ENCODE results near the gene TNFRSF1B.

TNFRSF1B gene

DNA sequence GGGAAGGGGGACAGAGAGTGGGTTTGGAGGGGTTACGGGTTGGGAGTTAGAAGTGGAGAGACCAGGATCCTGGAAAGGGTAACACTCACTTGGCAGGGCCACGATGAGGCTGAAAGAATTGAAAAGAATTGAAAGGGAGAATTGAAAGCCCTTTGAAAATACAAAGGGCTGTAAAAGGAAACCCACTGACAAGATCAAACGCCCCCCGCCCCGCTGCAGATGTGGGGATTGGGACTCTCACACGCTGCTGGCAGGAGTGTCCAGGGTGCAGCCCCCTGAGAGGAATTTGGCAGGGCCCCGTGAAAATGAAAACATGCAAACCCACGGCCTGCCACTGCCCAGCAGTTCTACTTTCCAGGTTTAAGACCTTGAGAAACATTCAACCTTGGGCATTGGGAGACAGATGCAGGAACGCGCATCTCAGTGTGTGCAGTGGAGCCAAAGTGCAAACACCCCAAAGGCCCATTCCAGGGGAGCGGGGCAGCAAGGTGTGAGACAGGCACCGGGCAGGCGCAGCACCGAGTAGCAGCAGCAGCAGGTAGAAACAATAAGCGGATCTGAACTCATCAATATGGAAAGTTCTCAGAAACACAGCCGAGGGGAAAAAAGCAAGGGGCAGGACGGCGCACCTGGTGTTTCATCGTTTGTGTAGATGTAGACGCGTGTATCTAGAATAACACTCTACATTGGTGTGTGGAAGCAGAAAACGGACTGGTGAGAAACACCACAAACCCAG lies 8.3 kb upstream of the TNFRSF1B start:
- DNase-seq (ENCODE audit: low read depth): no peak

GRCh38 chr1:12159816-12160215 lies 7.0 kb upstream of the TNFRSF1B start:
- DNase-seq (ENCODE audit: low read depth): peak; percentile 62

- DNase-seq (ENCODE audit: low read depth): no peak
These were observed 5.5 kb upstream of the TNFRSF1B start for GRCh38 chr1:12161324-12161661.

DNA sequence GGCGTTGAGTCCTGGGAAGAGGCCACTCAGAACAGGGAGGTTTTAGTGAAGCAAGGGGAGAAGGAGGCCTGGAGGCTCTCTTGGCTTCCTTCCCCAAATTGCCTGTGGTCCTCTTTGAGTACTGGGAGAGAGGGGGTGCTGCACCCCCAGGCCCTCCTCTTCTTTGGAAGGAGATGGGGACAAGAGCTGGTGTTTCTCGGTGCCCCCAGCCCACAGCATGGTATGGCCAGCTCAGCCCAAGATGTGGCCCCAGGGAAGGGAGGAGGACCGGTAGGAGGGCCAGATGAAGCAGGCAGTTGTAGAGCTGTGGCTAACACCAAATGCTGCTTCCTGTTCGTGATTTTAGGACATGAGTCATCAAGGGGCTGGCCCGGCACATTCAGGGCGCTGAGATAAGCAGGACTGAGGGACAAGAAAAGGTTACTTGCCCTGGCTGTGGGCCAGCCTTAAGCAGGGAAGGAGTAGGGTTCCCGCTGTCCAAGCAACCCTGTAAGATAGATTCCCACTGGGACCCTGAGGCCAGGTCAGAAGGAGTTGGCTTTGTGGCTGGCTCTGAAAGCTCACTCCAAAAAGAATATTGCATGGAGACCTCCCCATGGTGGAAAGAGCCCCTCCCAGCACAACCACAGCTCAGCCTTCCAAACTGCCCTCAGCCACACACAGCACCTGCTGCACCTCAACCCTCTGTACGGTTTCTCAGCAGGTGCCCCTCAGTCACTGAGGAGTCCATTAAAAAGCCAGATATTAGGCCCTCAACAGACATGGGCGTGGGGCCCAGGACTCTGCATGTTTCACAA lies 4.9 kb upstream of the TNFRSF1B start:
- peak; percentile 77 for DNase-seq (ENCODE audit: low read depth)

DNA sequence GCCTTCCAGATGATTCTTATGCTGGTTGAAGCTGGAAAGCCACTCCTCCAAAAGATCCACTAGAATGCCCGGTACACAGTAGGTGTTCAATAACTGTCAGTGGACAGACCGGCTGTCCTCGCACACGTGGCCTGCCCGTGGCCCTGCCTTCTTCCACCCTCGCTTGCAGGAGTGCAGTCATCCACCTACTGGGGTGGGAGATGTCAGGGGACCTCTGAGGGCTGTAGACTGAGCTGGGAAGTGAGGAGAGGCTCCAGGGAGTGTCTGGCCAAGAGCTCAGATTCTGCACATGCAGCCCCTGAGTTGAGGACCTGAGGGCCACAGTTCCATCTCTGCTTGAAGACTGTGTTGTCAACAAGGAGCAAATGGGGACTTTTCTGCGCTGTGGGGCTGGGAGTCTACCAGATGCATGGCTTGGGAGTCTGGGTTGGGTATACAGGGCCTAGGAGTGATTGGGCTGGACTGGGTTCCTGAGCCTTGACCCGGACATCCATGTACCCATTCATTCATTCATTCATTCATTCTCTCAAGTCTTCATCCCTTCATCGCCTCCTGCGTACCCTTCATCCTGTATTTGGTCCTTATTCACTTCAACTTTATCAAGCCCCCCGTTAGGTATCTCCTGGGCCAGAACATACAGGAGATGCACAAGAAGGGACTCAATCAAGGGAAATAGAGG lies 4.2 kb upstream of the TNFRSF1B start:
- no peak for DNase-seq (ENCODE audit: low read depth)

GRCh38 chr1:12163210-12163609 lies 3.6 kb upstream of the TNFRSF1B start:
- no peak for DNase-seq (ENCODE audit: low read depth)

DNA sequence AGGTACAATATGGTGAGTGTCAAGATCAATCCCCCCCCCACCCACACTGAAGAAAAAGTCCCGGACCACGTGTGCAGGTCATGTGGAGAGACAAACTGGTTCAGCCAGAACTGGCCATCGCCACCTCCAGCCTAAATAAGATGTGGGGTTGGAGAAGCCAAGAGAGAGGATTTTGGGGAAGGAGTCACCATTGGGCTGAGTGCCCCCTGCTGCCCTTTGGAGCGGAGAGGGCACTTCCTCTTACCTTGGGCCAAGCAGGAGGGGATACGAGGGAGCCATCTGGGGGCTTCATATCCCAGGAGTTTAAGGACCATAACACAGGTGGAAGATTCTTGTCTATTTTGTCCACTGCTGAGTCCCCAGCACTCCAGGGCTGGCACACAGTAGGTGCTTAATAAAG lies 2.6 kb upstream of the TNFRSF1B start:
- no peak for DNase-seq (ENCODE audit: low read depth)

GRCh38 chr1:12165342-12165741 lies 1.4 kb upstream of the TNFRSF1B start:
- DNase-seq (ENCODE audit: low read depth): no peak

GRCh38 chr1:12167493-12168429 lies 970 bp downstream of the TNFRSF1B start:
- DNase-seq (ENCODE audit: low read depth): no peak

DNA sequence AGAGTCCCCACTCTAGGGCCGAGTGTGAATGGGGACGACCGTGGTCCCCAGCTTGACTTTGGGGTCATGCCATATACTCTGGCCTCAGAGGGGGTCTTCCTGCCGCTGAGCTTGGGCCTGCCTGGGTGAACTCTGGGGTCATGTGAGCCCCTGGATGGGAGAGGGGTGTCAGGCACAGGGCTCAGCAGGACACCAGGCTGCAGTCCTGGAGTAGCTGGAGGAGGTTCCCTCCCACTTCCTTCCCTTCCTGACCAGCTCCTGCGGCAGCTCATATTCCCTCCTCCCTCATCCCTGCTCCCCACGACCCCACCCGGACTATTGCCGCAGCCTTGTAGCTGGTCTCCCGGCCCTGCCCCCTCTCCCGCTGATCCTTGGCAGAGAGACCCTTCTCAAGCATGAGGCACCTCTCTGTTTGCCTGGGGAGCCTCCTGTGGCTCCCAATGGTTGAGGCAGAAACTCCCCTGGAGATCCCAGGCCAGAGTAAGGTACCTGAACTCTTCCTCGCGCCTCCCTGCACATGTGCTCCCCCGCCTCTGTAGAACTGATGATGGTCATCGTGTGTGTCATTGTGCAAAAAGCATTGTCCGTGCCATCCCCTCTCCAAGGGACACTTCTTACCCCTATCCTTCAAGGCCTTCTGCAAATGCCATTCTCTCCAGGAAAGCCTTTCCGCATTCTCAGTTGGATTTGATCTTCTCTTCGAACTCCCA lies 1.8 kb downstream of the TNFRSF1B start:
- DNase-seq (ENCODE audit: low read depth): no peak

GRCh38 chr1:12169442-12170135 lies 2.8 kb downstream of the TNFRSF1B start:
- DNase-seq (ENCODE audit: low read depth): no peak

DNA sequence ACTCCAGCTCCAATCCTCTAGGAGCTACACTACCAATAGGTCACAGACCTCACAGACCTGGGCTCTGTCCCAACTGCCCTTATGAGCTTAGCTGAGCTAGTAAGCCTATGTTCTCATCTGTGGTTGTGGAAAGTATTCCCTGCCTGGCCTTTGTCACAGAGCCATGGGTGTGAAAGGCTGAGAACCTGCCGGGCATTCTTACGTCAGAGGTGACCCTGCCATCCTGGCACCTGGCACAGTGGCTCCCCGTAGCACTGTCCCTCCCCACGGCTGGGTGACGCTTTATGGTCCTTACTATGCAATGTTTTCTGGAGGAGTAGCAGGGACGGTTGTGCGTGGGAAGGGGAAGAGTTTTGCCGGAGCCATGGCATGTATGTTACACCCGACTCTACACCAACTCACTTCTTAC lies 3.5 kb downstream of the TNFRSF1B start:
- DNase-seq (ENCODE audit: low read depth): no peak

DNA sequence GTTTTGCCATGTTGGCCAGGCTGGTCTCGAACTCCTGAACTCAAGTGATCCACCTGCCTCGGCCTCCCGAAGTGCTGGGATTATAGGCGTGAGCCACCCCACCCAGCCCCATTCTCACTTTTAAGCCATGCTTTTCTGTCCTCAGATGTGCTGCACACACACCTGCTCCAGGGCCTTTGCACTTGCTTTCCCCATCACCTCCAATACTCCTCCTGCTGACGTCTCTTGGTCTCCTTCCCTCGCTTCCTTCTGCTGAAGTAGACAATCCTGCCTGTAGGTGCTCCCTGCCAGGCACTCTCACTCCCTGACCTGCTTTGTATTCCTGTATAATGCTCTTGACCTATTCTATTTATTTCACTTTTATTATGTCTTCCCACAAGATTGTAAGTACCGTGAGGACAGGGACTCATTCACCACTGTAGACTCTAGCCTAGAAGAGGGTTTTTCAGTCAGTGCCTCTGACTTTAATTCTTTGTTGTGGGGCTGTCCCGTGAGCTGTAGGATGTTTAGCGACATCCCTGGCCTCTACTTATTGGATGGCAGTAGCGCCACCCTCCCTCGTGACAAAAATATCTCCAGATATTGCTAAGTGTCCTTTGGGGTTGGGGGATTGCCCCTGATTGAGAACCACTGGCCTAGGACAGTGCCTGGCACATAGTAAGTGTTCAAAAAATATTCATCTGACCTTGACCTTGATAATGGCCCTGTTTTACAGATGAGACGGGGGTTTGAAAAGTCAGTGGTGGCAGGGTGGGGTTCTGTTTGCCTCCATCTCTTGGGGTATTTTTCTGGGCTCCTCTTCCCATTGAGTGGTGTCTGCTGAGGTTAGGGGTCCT lies 4.6 kb downstream of the TNFRSF1B start:
- DNase-seq (ENCODE audit: low read depth): peak; percentile 55

GRCh38 chr1:12172042-12172851 lies 5.5 kb downstream of the TNFRSF1B start:
- DNase-seq (ENCODE audit: low read depth): peak; percentile 77

DNA sequence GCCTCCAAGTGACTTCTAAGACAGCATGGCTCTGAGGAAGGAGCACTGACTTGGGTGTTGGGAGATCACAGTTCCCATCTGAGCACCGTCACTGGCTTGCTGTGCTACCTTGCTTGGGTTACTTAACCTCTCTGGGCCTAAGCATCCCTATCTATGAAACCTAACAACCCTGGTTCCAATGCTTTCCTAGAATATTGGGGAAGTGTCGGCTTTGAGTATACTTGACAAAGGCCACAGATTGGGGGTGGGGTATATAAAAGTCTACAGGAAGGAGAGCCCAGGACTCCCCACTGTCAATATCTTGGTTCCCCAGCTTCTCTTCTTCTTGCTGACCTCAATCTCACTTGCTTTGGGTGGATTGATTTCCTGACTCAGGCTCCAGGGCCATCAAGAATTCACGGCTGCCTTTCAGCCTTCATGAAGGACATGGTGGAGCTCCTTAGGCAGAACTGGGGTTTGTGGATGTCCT lies 6.3 kb downstream of the TNFRSF1B start:
- DNase-seq (ENCODE audit: low read depth): no peak

DNA sequence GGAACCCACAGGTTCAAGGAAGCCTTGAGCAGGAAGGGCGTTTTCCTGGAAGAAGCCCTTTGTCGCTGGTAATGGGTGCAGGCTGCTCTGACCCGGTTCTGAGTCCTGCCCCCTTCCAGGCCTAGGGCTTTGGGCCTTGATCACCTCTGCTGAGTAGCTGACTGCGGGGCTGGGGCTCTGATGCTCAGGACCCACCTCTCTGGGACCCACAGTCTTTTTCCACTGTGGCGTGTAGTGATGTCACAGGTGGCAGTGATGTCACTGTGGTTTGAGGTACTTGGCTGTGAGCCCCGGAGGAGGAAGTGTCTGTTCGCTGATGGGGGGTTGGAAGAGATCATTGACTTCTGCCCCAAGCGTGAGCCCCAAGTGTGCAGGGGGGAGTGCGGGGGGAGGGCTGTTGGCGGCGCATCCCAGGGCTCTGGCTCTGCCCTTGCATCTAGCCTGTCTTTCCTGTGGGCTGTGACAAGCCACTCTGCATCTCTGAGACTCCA lies 6.9 kb downstream of the TNFRSF1B start:
- DNase-seq (ENCODE audit: low read depth): peak; percentile 97

GRCh38 chr1:12174924-12175810 lies 8.4 kb downstream of the TNFRSF1B start:
- no peak for DNase-seq (ENCODE audit: low read depth)

Data from T-helper 22 cell (primary cell).